Keratinocyte (primary cell): ENCODE results near the gene SRPK1. TPM values are rescaled to one million over a fixed set of nuclear protein-coding genes. Genes with fewer than 3 reads are reported as not detected.

Experiments
- DNase-seq: peaks from one replicate; pipeline ENCODE4 v3.0.0-alpha.2; 2011; ENCODE audit warnings: low read depth, missing footprints, low spot score
- FAIRE-seq: peaks from 2 replicates; lab custom pipeline; 2011; peaks lifted over from hg19 to GRCh38; lab: Jason Lieb, UNC
- H2AFZ ChIP-seq: 2 replicates; pipeline ENCODE4 v1.6.0; 2012; ENCODE audit warnings: low read length, control low read depth, inconsistent platforms; ENCODE audit not compliant: control insufficient read depth
- H3K27ac ChIP-seq: 2 replicates; pipeline ENCODE4 v1.5.1; 2011; ENCODE audit warnings: low read length; ENCODE audit not compliant: control insufficient read depth, insufficient read depth
- H3K27me3 ChIP-seq: 3 replicates; pipeline ENCODE4 v1.6.0; 2011; ENCODE audit warnings: low read length; ENCODE audit not compliant: control insufficient read depth, insufficient read depth; ENCODE audit errors: extremely low read depth
- H3K36me3 ChIP-seq, 2 experiments: 2 replicates in 1 of 2; 3 replicates in 1 of 2; pipeline ENCODE4 v1.5.1; 2011; ENCODE audit warnings: low read length in 2 of 2, mild to moderate bottlenecking in 1 of 2; ENCODE audit not compliant: control insufficient read depth in 2 of 2, insufficient read depth in 2 of 2; ENCODE audit errors: extremely low read depth in 1 of 2
- H3K4me1 ChIP-seq: 3 replicates; pipeline ENCODE4 v1.5.1; 2011; ENCODE audit warnings: low read length; ENCODE audit not compliant: control insufficient read depth, insufficient read depth; ENCODE audit errors: extremely low read depth
- H3K4me2 ChIP-seq: 3 replicates; pipeline ENCODE4 v1.6.0; 2011; ENCODE audit warnings: low read depth, low read length; ENCODE audit not compliant: control insufficient read depth, insufficient read depth; ENCODE audit errors: extremely low read depth
- H3K4me3 ChIP-seq, 3 experiments: fragments of 200-600 bp in 1 of 3; sonication (generic) in 1 of 3; 2 replicates in 2 of 3; 3 replicates in 1 of 3; pipeline ENCODE4 v1.5.1; 2011 to 2016; ENCODE audit warnings: low read length in 3 of 3, mild to moderate bottlenecking in 3 of 3, control low read depth in 2 of 3, inconsistent platforms in 1 of 3, low read depth in 1 of 3, mixed read lengths in 1 of 3, mixed run types in 1 of 3, moderate library complexity in 1 of 3; ENCODE audit not compliant: control insufficient read depth in 2 of 3, insufficient read depth in 2 of 3; ENCODE audit errors: extremely low read depth in 1 of 3
- H3K79me2 ChIP-seq: 2 replicates; pipeline ENCODE4 v1.6.0; 2012; ENCODE audit warnings: low read length; ENCODE audit not compliant: control insufficient read depth, insufficient read depth
- H3K9ac ChIP-seq: 3 replicates; pipeline ENCODE4 v1.6.0; 2011; ENCODE audit warnings: low read length; ENCODE audit not compliant: control insufficient read depth, insufficient read depth; ENCODE audit errors: extremely low read depth
- H3K9me1 ChIP-seq: 3 replicates; pipeline ENCODE4 v1.6.0; 2011; ENCODE audit warnings: low read length; ENCODE audit not compliant: control insufficient read depth, insufficient read depth; ENCODE audit errors: extremely low read depth
- H3K9me3 ChIP-seq: 2 replicates; pipeline ENCODE4 v1.5.1; 2012; ENCODE audit warnings: low read depth, low read length; ENCODE audit not compliant: control insufficient read depth
- H4K20me1 ChIP-seq: 3 replicates; pipeline ENCODE4 v1.6.0; 2011; ENCODE audit warnings: low read length; ENCODE audit not compliant: control insufficient read depth, insufficient read depth; ENCODE audit errors: extremely low read depth
- CTCF ChIP-seq, 3 experiments: IDR thresholded peaks in 1 of 3; conservative IDR thresholded peaks in 1 of 3; optimal IDR thresholded peaks in 1 of 3; 2 replicates in 2 of 3; 3 replicates in 1 of 3; pipeline versions ENCODE3 to v1.5.1; 2011; ENCODE audit warnings: low read length in 3 of 3, mild to moderate bottlenecking in 3 of 3, moderate library complexity in 2 of 3, control low read depth in 1 of 3, inconsistent platforms in 1 of 3; ENCODE audit not compliant: insufficient read depth in 2 of 3; ENCODE audit errors: extremely low read depth in 1 of 3
- EZH2 ChIP-seq: IDR thresholded peaks from one replicate; pipeline ENCODE4 v1.6.1; 2012; ENCODE audit warnings: inconsistent platforms, mild to moderate bottlenecking, low read length, moderate library complexity
- dilution Hi-C: fragments of 300-500 bp; cut with MboI; formaldehyde crosslinking; loops from one replicate; pipeline ENCODE4 v1.7.0; 2020; ENCODE audit warnings: low sequenced_read_pairs; ENCODE audit not compliant: extremely low pct_ligation_motif_present
- polyA plus RNA-seq, 5 experiments: library from polyadenylated mRNA; depleted of rRNA in 3 of 5; stranded (reverse) in 3 of 5; stranded (forward) in 1 of 5; unstranded in 1 of 5; fragments of >200 nt; gene quantifications; 1 replicate in 1 of 5; 2 replicates in 3 of 5; 3 replicates in 1 of 5; pipeline versions ENCODE4 v1.2.1 to v1.2.3, GENCODE V29; 2011 to 2012; ENCODE audit warnings: missing spikeins in 2 of 5, low read depth in 1 of 5, low replicate concordance in 1 of 5

SRPK1 gene
- polyA plus RNA-seq, 1 donor (not counting 4 experiments of a cell fraction or from before 2014, with no cell fraction given) = 64.1 TPM

GRCh38 chr6:35844290-35844689 is 76.6 kb downstream of the SRPK1 start:
- no peak overlapping the region for H3K4me3 ChIP-seq
- H3K4me1 ChIP-seq = no peaks in the 10 kb centered on the region
- TF ChIP-seq EZH2 (no peak), CTCF (optimal IDR thresholded peaks at IDR 0.05 in 1 of 3, IDR thresholded peaks at IDR 0.05 in 1 of 3, conservative IDR thresholded peaks at IDR 0.05 in 1 of 3; ENCODE audit: extremely low read depth in 1 of 3, insufficient read depth in 2 of 3, low read length in 3 of 3) (no peak)
- H3K36me3 ChIP-seq = peaks cover 6 to 7% of the 10 kb centered on the region in 2 experiments
- H3K9me1 ChIP-seq = no peaks in the 10 kb centered on the region
- H3K9me3 ChIP-seq = no peaks in the 10 kb centered on the region
- H4K20me1 ChIP-seq = no peaks in the 10 kb centered on the region
- no peak overlapping the region for H3K27ac ChIP-seq
- DNase-seq (no peak), FAIRE-seq (no peak)
- H3K27me3 ChIP-seq = no peaks in the 10 kb centered on the region
- H3K4me2 ChIP-seq = no peak overlapping the region
- H3K79me2 ChIP-seq = no peaks in the 10 kb centered on the region
- no peak overlapping the region for H2AFZ ChIP-seq
- dilution Hi-C loops = no loop called here
- no peak overlapping the region for H3K9ac ChIP-seq

GRCh38 chr6:35842381-35842780 is 78.5 kb downstream of the SRPK1 start:
- dilution Hi-C loops = no loop called here
- H3K36me3 ChIP-seq = peaks cover 7 to 10% of the 10 kb centered on the region in 2 experiments

More at GRCh38 chr6:35842381-35842780, 78.5 kb downstream of the SRPK1 start:
- H3K27me3 ChIP-seq = no peaks in the 10 kb centered on the region
- DNase-seq = no peak
- H3K9me3 ChIP-seq = no peaks in the 10 kb centered on the region
- H4K20me1 ChIP-seq = no peaks in the 10 kb centered on the region
- no peak overlapping the region for H3K9ac ChIP-seq
- no peaks in the 10 kb centered on the region for H3K4me1 ChIP-seq
- TF ChIP-seq EZH2 = no peak
- no peak for TF ChIP-seq CTCF (optimal IDR thresholded peaks at IDR 0.05 in 1 of 3, IDR thresholded peaks at IDR 0.05 in 1 of 3, conservative IDR thresholded peaks at IDR 0.05 in 1 of 3; ENCODE audit: extremely low read depth in 1 of 3, insufficient read depth in 2 of 3, low read length in 3 of 3)
- no peaks in the 10 kb centered on the region for H3K79me2 ChIP-seq
- no peak overlapping the region for H3K4me2 ChIP-seq
- H3K27ac ChIP-seq = no peak overlapping the region
- H3K4me3 ChIP-seq = no peak overlapping the region
- no peaks in the 10 kb centered on the region for H3K9me1 ChIP-seq
- H2AFZ ChIP-seq = no peak overlapping the region
- FAIRE-seq = no peak
